Head of caudate nucleus (tissue), 42 donors: Measurements from ENCODE around the gene GUCY1A2.

Experiments
- DNase-seq, 42 donors: peaks; one replicate each; pipeline versions ENCODE4 v3.0.0 to v3.0.0-alpha.2; 2020 to 2021; ENCODE audit warnings: mixed read lengths in 7 of 42
- intact Hi-C: fragments of 100-400 bp; cut with DNase I; formaldehyde crosslinking; loops from one replicate; pipeline ENCODE4 v1.15.0; 2022

The GUCY1A2 gene

GRCh38 chr11:106702805-106703204 is 315.5 kb downstream of the GUCY1A2 start:
- intact Hi-C loops = no loop called here
- DNase-seq = no peak

DNA sequence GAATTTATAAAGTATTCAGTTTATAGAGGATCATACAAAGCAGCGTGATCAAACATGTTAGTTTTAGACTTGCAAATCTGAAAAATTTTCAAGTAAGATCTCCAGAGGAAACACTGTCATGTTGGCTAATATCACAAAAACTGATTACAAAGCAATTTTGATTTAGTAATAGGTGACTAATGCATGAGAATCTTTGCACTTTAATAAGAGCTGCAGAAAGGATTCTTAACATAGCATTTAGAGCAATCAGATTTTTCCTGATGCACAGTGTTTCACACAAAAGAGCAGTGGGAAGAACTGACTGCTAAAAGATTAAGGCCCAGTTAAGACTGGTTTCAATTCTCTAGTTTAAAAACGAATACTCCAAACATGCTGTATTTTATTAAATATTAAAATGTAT is 321.2 kb downstream of the GUCY1A2 start:
- DNase-seq = no peak
- intact Hi-C loops = no loop called here

DNA sequence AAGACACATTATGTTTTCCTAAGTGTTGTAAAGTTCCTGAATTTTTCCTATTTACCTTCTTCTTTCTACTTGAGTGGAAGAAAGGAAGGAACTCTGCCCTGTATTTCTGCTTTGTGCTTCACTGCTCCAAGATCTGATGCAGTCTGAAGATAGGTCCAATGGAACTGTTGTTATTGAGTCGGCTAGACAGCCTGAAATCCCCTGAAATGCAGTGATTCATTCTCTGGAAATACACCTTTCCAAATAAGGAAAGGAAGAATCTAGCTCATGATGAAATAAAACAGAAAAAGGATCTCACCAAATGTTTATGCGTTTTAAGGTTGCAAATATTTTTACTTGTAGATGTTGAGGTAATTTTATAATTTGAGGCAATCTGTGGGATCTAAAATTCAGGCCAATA is 322.8 kb downstream of the GUCY1A2 start:
- no peak for DNase-seq
- intact Hi-C loops = no loop called here

GRCh38 chr11:106694501-106694900 is 323.8 kb downstream of the GUCY1A2 start:
- DNase-seq = no peak
- intact Hi-C loops = no loop called here

DNA sequence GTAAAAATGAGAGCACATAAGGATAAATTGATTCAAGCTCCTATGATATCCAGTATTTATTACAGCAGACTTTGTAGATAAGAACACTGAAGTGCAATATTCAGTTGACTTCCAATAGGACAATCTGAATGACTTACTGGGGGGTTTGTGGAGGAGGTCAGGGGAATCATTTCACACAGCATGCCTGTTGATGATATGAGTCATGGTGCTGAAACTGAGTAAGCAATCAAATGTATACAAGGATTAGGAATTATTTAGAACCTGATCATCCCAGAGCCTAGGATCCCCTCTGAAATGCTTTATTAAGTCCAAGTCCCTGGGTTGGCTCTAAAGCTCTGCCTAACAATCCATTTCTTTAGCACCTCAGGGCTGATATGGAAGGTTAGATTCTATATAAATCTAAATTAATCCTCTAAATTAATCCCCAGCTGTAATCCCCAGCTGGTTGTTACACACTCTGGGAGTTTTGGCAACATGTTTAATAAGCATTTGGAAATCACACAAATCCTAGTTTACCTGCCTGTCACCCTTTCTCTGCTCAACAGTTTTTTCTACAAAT is 326.4 kb downstream of the GUCY1A2 start:
- intact Hi-C loops = no loop called here
- DNase-seq = no peak

- intact Hi-C loops = no loop called here
- DNase-seq = no peak
These were observed 327.4 kb downstream of the GUCY1A2 start for GRCh38 chr11:106690923-106691322.

GRCh38 chr11:106684944-106685343 is 333.3 kb downstream of the GUCY1A2 start:
- intact Hi-C loops = no loop called here
- DNase-seq = no peak

GRCh38 chr11:106683435-106683834 is 334.8 kb downstream of the GUCY1A2 start:
- intact Hi-C loops = no loop called here
- no peak for DNase-seq

GRCh38 chr11:106681435-106681834 is 336.8 kb downstream of the GUCY1A2 start:
- intact Hi-C loops = no loop called here
- DNase-seq = no peak

DNA sequence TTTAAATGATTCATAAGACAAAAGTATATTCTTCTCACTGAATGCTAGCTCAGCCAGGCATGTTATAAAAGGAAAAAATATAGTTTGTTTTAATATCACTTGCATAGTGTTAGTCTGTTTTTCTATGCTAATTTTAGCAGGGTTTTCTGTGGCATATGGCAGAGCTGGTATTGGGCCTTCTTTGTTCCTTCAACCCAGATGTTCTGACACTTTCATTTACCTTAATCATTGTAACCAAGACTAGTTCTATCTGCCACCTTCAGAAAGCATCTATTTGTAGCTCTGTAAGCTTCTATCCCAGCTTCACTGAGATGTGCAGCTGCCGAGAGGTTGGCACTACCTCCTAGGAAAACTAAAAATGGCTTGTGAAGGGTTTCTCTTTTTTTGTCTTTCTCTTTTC is 338.7 kb downstream of the GUCY1A2 start:
- intact Hi-C loops = no loop called here
- DNase-seq = no peak

DNA sequence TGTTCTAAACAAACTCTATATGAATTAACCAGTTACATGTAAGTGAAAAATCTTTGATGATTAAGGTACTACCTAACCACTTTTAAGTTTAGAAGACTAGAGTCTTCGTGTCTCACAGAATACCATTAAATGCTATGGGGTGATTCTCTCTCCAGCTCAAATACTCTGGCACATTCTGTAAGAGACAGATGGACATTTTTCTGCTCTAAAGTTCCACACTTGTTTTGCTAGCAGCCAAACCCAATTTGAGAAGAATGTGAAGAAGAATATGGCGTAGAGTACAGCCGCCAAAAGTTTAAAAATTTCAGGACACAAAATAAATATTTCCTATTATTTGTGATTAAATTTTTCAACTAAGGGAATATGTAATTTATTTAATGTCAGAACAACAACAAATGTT is 339.1 kb downstream of the GUCY1A2 start:
- DNase-seq = no peak
- intact Hi-C loops = no loop called here

DNA sequence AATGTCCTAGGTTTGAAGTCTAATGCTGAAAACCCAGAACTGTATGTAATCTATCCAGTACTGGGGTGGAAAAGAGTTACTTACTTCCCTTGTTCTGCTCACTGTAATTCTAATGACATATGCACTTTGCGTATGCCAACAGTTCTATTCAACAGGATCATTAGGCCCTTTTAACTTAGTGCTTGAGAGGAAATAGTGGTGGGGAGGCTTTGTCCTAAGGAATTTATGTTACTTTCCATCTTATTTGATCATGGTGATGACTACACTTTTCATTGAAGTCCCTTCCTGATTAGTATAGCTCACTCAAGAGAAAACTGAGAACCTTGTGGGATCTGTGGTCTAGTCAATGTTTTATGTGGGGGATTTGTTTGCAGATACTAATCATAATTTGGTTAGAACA is 348.2 kb downstream of the GUCY1A2 start:
- intact Hi-C loops = no loop called here
- DNase-seq = no peak

GRCh38 chr11:106668147-106668546 is 350.1 kb downstream of the GUCY1A2 start:
- no peak for DNase-seq
- intact Hi-C loops = no loop called here

DNA sequence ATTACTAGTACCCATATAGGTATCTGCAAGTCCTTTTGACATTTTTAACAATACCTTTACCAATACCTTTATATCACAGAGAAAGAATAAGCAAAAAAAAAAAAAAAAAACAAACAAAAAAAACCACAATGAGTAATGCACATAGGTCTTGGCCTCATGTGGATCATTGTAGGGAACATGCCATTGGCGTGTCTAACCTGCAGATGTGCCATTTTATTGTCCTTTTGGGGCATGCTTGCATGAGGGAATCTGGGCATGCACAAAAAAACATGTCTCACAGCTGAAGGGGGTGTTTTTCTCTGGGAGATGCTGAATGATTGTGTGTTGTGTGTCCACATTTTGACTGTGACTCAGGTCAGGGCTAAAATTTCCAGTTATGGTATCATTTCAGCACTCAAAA is 361.6 kb downstream of the GUCY1A2 start:
- intact Hi-C loops = no loop called here
- DNase-seq = no peak

DNA sequence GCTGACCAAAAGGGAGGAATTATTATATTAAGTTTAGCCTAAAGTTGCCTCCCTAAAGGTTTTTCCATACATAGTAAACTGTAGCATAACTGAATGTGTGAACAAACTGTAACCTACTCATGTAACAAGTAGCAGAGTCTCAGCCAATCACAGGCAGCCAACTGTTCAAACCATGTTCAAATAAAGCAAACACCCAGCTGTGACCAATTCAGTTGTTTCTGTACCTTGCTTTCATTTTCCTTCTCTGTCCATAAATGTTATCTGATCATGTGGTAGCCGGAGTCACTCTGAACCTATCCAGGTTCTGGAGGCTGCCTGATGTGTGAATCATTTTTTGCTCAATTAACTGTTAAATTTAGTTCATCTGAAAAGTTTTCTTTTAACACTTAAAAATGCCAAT is 373.5 kb downstream of the GUCY1A2 start:
- DNase-seq = no peak
- intact Hi-C loops = no loop called here

GRCh38 chr11:106642331-106642730 is 375.9 kb downstream of the GUCY1A2 start:
- intact Hi-C loops = no loop called here
- DNase-seq = no peak

GRCh38 chr11:106632283-106632682 is 386.0 kb downstream of the GUCY1A2 start:
- DNase-seq = no peak
- intact Hi-C loops = no loop called here

- intact Hi-C loops = no loop called here
- DNase-seq = no peak
These were observed 390.6 kb downstream of the GUCY1A2 start for GRCh38 chr11:106627694-106628093.

GRCh38 chr11:106625566-106625965 is 392.7 kb downstream of the GUCY1A2 start:
- intact Hi-C loops = no loop called here
- DNase-seq = no peak

DNA sequence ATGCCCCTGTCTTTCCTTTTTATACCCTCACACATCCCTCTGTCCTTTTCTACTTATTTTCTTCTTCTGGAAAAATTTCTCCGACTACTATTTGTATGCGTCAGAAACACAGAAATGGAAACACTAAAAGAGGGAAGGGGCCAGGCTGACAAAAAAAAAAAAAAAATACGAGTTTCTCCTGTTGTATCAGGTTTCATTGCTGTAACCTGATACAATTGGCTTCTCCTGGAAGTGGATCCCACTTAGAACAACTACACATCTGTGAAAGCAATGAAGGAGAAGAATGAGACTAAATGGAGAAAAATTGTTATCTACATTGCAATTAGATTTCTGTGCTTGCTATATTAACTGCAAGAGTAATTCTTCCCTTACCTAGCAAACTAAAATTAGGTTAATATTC is 393.9 kb downstream of the GUCY1A2 start:
- intact Hi-C loops = no loop called here
- no peak for DNase-seq
